Measurements from ENCODE around the gene NKG7.

The NKG7 gene

DNA sequence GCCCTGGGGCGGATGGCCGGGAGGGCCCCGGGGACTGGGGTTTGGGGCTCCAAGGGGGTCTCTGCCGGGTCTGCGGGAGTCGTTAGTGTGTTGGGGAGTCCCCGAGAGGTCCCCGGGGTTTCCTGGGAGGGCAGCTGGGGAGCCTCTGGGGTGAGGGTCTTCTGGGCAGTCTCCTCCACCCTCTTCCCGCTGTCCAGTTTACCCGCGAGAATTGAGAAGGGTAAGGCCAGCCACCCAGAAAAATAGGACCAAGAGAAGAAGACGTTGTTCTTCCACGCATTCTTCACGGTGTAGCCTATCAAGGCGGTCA is 5.2 kb downstream of the NKG7 start:
- DNase-seq (ENCODE audit: low read depth in 1 of 2, low spot score in 1 of 2) = no peak
- Histone ChIP-seq H3K4me3 (replicated peaks; ENCODE audit: insufficient read depth, low read length) (peak overlapping the region; percentile 67), H3K27ac (replicated peaks) (peak overlapping the region; percentile 92), H3K27me3 (ENCODE audit: insufficient read depth, poor library complexity, severe bottlenecking) (no peaks in the 10 kb centered on the region)
- TF ChIP-seq, protein P1, sequence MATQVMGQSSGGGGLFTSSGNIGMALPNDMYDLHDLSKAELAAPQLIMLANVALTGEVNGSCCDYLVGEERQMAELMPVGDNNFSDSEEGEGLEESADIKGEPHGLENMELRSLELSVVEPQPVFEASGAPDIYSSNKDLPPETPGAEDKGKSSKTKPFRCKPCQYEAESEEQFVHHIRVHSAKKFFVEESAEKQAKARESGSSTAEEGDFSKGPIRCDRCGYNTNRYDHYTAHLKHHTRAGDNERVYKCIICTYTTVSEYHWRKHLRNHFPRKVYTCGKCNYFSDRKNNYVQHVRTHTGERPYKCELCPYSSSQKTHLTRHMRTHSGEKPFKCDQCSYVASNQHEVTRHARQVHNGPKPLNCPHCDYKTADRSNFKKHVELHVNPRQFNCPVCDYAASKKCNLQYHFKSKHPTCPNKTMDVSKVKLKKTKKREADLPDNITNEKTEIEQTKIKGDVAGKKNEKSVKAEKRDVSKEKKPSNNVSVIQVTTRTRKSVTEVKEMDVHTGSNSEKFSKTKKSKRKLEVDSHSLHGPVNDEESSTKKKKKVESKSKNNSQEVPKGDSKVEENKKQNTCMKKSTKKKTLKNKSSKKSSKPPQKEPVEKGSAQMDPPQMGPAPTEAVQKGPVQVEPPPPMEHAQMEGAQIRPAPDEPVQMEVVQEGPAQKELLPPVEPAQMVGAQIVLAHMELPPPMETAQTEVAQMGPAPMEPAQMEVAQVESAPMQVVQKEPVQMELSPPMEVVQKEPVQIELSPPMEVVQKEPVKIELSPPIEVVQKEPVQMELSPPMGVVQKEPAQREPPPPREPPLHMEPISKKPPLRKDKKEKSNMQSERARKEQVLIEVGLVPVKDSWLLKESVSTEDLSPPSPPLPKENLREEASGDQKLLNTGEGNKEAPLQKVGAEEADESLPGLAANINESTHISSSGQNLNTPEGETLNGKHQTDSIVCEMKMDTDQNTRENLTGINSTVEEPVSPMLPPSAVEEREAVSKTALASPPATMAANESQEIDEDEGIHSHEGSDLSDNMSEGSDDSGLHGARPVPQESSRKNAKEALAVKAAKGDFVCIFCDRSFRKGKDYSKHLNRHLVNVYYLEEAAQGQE (IDR thresholded peaks at IDR 0.05; ENCODE audit: insufficient replicate concordance, low read depth) = no peak
- no peak for TF ChIP-seq SPI1 (IDR thresholded peaks at IDR 0.05; ENCODE audit: borderline replicate concordance, low read depth)
- TF ChIP-seq GABPA (IDR thresholded peaks at IDR 0.05; ENCODE audit: low read depth) = no peak
- TF ChIP-seq, protein P2, sequence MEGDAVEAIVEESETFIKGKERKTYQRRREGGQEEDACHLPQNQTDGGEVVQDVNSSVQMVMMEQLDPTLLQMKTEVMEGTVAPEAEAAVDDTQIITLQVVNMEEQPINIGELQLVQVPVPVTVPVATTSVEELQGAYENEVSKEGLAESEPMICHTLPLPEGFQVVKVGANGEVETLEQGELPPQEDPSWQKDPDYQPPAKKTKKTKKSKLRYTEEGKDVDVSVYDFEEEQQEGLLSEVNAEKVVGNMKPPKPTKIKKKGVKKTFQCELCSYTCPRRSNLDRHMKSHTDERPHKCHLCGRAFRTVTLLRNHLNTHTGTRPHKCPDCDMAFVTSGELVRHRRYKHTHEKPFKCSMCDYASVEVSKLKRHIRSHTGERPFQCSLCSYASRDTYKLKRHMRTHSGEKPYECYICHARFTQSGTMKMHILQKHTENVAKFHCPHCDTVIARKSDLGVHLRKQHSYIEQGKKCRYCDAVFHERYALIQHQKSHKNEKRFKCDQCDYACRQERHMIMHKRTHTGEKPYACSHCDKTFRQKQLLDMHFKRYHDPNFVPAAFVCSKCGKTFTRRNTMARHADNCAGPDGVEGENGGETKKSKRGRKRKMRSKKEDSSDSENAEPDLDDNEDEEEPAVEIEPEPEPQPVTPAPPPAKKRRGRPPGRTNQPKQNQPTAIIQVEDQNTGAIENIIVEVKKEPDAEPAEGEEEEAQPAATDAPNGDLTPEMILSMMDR (IDR thresholded peaks at IDR 0.05; ENCODE audit: insufficient read depth, low read length) = no peak
- TF ChIP-seq POLR2AphosphoS5 (IDR thresholded peaks at IDR 0.05; ENCODE audit: low read depth) = peak; percentile 36; the same call in 1 of the 2 replicates

DNA sequence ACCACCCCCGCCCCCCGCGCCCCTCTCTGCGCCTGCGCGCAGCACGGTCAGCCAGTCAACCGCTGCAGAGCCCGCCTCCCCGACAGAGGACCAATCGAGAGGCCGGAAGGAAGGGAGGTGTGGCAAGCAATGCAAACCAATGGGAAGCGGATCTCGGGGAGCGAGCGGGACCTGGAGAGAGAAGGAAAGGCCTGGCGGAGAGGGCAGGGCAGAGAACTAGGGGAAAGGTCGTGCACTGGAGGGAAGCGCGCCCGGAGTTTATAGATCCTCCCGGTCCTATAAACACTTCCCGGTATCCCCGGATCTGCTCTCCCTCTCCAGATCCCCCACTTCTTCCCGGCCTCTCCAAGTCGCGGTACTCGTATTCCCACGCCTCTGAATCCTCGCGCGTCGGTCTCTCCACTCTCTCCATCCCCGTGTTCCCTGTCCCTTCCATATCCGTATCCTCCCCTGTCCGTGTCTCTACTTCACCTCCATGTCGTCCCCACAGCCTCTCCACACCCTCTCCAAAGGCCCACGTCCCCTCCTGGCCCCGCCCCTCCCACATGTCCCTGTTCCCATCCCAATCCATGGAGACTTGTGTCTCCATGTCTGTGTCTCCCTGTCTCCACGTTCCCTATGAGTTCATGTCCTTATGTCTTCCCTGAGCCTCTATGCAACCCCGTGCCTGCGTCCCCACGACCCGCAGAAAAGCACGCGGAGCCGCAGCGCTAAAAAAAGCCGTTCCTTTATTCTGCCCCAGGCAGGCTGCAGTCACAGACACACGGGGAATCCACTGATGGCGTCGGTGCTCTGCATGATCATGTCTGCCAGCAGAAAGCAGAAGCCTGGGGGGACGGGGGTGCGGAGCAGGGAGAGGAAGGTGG is 5.8 kb downstream of the NKG7 start:
- Histone ChIP-seq H3K4me3 (replicated peaks; ENCODE audit: insufficient read depth, low read length) (peak overlapping the region; percentile 67), H3K27ac (replicated peaks) (peak overlapping the region; percentile 92), H3K27me3 (ENCODE audit: insufficient read depth, poor library complexity, severe bottlenecking) (no peaks in the 10 kb centered on the region)
- peak; percentile 90 for TF ChIP-seq POLR2AphosphoS5 (IDR thresholded peaks at IDR 0.05; ENCODE audit: low read depth)
- TF ChIP-seq, protein P2 (IDR thresholded peaks at IDR 0.05; ENCODE audit: insufficient read depth, low read length) = no peak
- DNase-seq (ENCODE audit: low read depth in 1 of 2, low spot score in 1 of 2) = peak; percentile 97 to 99

DNA sequence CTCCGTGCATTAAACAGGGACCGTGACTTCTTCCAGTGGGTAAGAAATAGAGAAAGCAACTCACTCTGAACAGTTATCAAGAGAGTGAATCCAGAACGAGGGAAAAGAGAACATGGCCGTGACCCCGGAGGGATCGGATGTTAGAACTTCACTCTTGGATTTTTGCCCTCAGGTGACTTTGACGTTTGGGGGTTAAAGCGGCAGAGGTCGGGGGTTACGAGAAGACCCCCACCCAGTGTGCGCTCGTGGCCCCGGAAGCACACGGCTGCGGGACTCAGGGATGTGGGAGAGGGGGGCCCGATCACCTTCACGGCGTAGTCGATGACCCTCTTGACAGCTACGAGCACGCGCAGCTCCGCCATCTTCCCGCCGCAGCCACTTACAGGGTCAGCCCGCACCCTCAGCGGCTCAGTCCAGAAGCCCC is 6.5 kb downstream of the NKG7 start, which contains the start of gene ETFB:
ETFB (minus strand) TSS at position 424 of the 424 bp plus-strand sequence; CDS start at position 362, 62 bp downstream.
- Histone ChIP-seq H3K27me3 (ENCODE audit: insufficient read depth, poor library complexity, severe bottlenecking) (no peaks in the 10 kb centered on the region), H3K27ac (replicated peaks) (peak within 1 kb of the TSS; percentile 92), H3K4me3 (replicated peaks; ENCODE audit: insufficient read depth, low read length) (peak within 1 kb of the TSS; percentile 67)
- DNase-seq (ENCODE audit: low read depth in 1 of 2, low spot score in 1 of 2) = no peak
- TF ChIP-seq, protein P1 (IDR thresholded peaks at IDR 0.05; ENCODE audit: insufficient replicate concordance, low read depth) = no peak
- TF ChIP-seq POLR2AphosphoS5 (IDR thresholded peaks at IDR 0.05; ENCODE audit: low read depth) (peak; percentile 52; the same call in 1 of the 2 replicates), GABPA (IDR thresholded peaks at IDR 0.05; ENCODE audit: low read depth) (no peak), SPI1 (IDR thresholded peaks at IDR 0.05; ENCODE audit: borderline replicate concordance, low read depth) (no peak)
- TF ChIP-seq, protein P2 (IDR thresholded peaks at IDR 0.05; ENCODE audit: insufficient read depth, low read length) = no peak

Measured in HL-60 (cell line).